Osteoblast (primary cell): ENCODE measurements around the gene GRWD1. TPM values are rescaled to one million over a fixed set of nuclear protein-coding genes. Genes with fewer than 3 reads are reported as not detected.
A peak's percentile ranks its signal among the peaks of the same experiment; 100 is the strongest.

Experiments used
- DNase-seq: peaks from one replicate; pipeline ENCODE4 v3.0.0; 2011; ENCODE audit warnings: low spot score, mixed read lengths; ENCODE audit not compliant: insufficient read length; ENCODE audit errors: missing footprints
- H2AFZ ChIP-seq: 2 replicates; pipeline ENCODE4 v1.6.0; 2011; ENCODE audit warnings: mild to moderate bottlenecking, low read length
- H3K27ac ChIP-seq: 2 replicates; pipeline ENCODE4 v1.5.1; 2011; ENCODE audit warnings: mild to moderate bottlenecking, low read depth, low read length, moderate library complexity
- H3K27me3 ChIP-seq: 2 replicates; pipeline ENCODE4 v1.6.0; 2012; ENCODE audit warnings: mild to moderate bottlenecking, control low read depth, inconsistent platforms, low read length, moderate library complexity; ENCODE audit not compliant: insufficient read depth
- H3K36me3 ChIP-seq: 2 replicates; pipeline ENCODE4 v1.5.1; 2011; ENCODE audit warnings: mild to moderate bottlenecking, low read length, control low read depth, moderate library complexity; ENCODE audit not compliant: insufficient read depth
- H3K4me1 ChIP-seq: 2 replicates; pipeline ENCODE4 v1.5.1; 2011; ENCODE audit warnings: mild to moderate bottlenecking, low read length, control low read depth, moderate library complexity; ENCODE audit not compliant: insufficient read depth
- H3K4me2 ChIP-seq: 2 replicates; pipeline ENCODE4 v1.6.0; 2011; ENCODE audit warnings: mild to moderate bottlenecking, low read length; ENCODE audit not compliant: insufficient read depth
- H3K4me3 ChIP-seq: fragments of 200-600 bp; sonication (generic); 3 replicates; pipeline ENCODE4 v1.5.1; 2012; ENCODE audit warnings: mild to moderate bottlenecking, low read length, inconsistent platforms; ENCODE audit not compliant: insufficient read depth
- H3K79me2 ChIP-seq: 2 replicates; pipeline ENCODE4 v1.6.0; 2012; ENCODE audit warnings: mild to moderate bottlenecking, low read length, control low read depth, inconsistent platforms; ENCODE audit not compliant: insufficient read depth
- H3K9me3 ChIP-seq: 2 replicates; pipeline ENCODE4 v1.5.1; 2011; ENCODE audit warnings: low read depth, low read length, control low read depth
- H4K20me1 ChIP-seq: 2 replicates; pipeline ENCODE4 v1.6.0; 2012; ENCODE audit warnings: mild to moderate bottlenecking, low read length, control low read depth; ENCODE audit not compliant: insufficient read depth
- CTCF ChIP-seq: IDR thresholded peaks from 2 replicates; pipeline ENCODE4 v1.5.1; 2011; ENCODE audit warnings: mild to moderate bottlenecking, low read depth, low read length, moderate library complexity; ENCODE audit errors: extremely low read depth
- total RNA-seq: library from RNA; depleted of rRNA; stranded (reverse); fragments of >200 nt; gene quantifications from 2 replicates; pipeline ENCODE4 v1.2.3, GENCODE V29; 2012

The GRWD1 gene
- total RNA-seq, 1 donor, result 25.0 TPM

GRCh38 chr19:48493718-48494401, 48.1 kb downstream of the GRWD1 start:
- Histone ChIP-seq H2AFZ (peak overlapping the region; percentile 98), H3K27me3 (peaks cover 18% of the 10 kb centered on the region)

GRCh38 chr19:48495396-48495795, 49.6 kb downstream of the GRWD1 start:
- H3K4me2 ChIP-seq, result no peak overlapping the region
- H3K36me3 ChIP-seq, result no peaks in the 10 kb centered on the region
- DNase-seq, result peak; percentile 44
- peaks cover 3% of the 10 kb centered on the region for H3K4me1 ChIP-seq
- peaks cover 24% of the 10 kb centered on the region for H3K27me3 ChIP-seq
- TF ChIP-seq CTCF, result no peak
- no peak overlapping the region for H3K4me3 ChIP-seq
- H2AFZ ChIP-seq, result no peak overlapping the region
- peaks cover 5% of the 10 kb centered on the region for H4K20me1 ChIP-seq
- no peaks in the 10 kb centered on the region for H3K79me2 ChIP-seq
- H3K27ac ChIP-seq, result no peak overlapping the region
- H3K9me3 ChIP-seq, result no peaks in the 10 kb centered on the region

More at GRCh38 chr19:48493718-48494401, 48.1 kb downstream of the GRWD1 start:
- DNase-seq, result peak; percentile 92
- Histone ChIP-seq H3K79me2 (no peaks in the 10 kb centered on the region), H3K4me3 (peak overlapping the region; percentile 83), H3K9me3 (no peaks in the 10 kb centered on the region), H3K27ac (no peak overlapping the region), H3K4me2 (peak overlapping the region; percentile 76), H4K20me1 (peaks cover 5% of the 10 kb centered on the region), H3K4me1 (peaks cover 3% of the 10 kb centered on the region), H3K36me3 (no peaks in the 10 kb centered on the region)
- no peak for TF ChIP-seq CTCF

GRCh38 chr19:48496959-48497727, 51.4 kb downstream of the GRWD1 start:
- H3K4me3 ChIP-seq, result no peak overlapping the region
- no peak overlapping the region for H3K4me2 ChIP-seq
- no peaks in the 10 kb centered on the region for H3K79me2 ChIP-seq
- H3K9me3 ChIP-seq, result no peaks in the 10 kb centered on the region
- peaks cover 35% of the 10 kb centered on the region for H3K27me3 ChIP-seq
- no peak for DNase-seq
- peaks cover 5% of the 10 kb centered on the region for H4K20me1 ChIP-seq
- H3K36me3 ChIP-seq, result no peaks in the 10 kb centered on the region
- no peak overlapping the region for H3K27ac ChIP-seq
- no peaks in the 10 kb centered on the region for H3K4me1 ChIP-seq
- no peak for TF ChIP-seq CTCF
- H2AFZ ChIP-seq, result no peak overlapping the region
